ELR (cell line): ENCODE results near the gene CIBAR2.

Experiments used
- DNase-seq: peaks from one replicate; pipeline ENCODE4 v3.0.0-alpha.2; 2015; ENCODE audit warnings: low read depth

Gene CIBAR2

GRCh38 chr16:85103114-85104079 lies 8.9 kb downstream of the CIBAR2 start:
- DNase-seq: no peak

GRCh38 chr16:85101956-85102630 lies 10.2 kb downstream of the CIBAR2 start:
- no peak for DNase-seq

GRCh38 chr16:85100265-85100664 lies 12.0 kb downstream of the CIBAR2 start:
- no peak for DNase-seq

DNA sequence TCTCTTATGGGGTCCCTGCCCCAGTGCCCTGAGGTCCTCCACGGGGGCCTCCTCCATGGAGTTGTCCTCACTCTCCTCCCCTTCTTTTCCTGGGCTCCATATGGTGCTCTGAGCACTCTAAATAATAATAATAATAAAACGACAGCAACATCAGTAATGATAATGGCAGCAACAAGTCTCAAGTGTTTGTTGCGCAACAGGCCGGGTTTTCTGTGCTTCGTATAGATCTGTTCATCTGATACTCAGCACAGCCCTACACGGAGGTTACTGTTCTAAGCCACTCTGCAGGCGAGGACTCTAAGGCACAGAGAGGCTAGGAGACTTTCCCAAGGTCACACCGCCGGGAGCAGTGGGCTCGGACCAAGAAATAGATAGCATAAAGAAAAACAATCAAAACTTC lies 13.7 kb downstream of the CIBAR2 start:
- DNase-seq: no peak

GRCh38 chr16:85096921-85097320 lies 15.4 kb downstream of the CIBAR2 start:
- DNase-seq: no peak

DNA sequence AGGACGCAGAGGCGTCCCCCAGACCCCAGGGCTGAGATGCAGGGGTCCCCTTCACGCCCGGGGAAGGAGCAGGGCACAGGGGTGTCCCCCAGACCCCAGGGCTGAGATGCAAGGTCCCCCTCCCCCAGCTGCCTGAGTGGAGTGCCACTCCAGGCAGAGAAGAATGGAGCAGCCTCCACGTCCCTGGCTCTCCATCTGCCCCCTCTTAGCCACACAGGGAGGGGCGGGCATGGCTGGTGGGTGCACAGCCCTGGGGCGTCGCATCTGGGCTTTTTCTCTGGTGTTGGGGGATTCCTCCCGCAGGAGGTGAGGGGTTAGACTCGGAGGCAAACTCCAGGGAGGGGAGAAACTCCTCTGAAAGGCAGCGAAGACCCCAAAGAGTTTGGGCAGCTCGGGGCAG lies 17.5 kb downstream of the CIBAR2 start:
- DNase-seq: no peak

GRCh38 chr16:85094176-85094805 lies 18.0 kb downstream of the CIBAR2 start:
- DNase-seq: no peak

GRCh38 chr16:85093705-85094104 lies 18.6 kb downstream of the CIBAR2 start:
- DNase-seq: no peak

DNA sequence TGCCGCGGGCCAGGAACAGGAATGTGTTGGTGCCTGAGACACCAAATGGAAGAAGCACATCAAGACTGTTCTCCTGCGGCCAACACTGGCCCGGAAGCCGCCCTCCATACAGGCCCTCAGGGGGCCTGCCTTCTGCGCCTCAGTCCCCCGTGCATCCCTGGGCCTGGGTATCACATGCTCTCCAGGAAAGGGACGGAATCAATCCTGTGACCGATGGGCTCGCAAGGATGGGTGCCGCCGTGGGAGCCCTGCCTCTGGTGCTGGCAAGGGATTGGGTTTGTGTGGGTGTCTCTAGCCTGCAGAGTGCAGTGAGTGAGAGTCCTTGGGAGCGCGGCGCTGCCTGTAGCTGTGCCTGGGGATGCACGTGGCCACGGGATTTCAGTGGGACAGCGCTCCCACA lies 19.4 kb downstream of the CIBAR2 start:
- no peak for DNase-seq

DNA sequence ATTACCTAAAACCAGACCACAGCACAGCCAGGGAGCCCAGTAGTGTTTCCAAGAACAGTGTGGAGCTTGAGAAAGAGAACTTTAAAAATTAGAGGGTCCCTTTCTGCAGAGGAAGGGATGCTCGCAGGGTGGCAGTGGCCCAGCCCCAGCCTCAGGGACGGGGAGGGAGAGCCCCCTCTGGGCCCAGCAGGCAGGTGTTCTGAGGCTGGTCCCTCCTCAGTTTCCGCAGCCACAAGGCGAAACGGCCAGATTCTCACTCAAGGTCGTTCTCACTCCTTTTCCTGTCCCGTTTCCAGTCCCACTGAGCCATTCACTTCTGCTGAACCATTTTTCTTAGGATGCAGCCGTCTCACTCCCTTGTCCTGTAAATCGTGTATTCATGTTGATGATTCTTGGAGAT lies 20.0 kb downstream of the CIBAR2 start:
- DNase-seq: no peak

GRCh38 chr16:85091522-85091910 lies 20.8 kb downstream of the CIBAR2 start:
- no peak for DNase-seq

GRCh38 chr16:85090873-85091521 lies 21.3 kb downstream of the CIBAR2 start:
- DNase-seq: no peak

GRCh38 chr16:85090181-85090580 lies 22.1 kb downstream of the CIBAR2 start:
- DNase-seq: peak; percentile 54

DNA sequence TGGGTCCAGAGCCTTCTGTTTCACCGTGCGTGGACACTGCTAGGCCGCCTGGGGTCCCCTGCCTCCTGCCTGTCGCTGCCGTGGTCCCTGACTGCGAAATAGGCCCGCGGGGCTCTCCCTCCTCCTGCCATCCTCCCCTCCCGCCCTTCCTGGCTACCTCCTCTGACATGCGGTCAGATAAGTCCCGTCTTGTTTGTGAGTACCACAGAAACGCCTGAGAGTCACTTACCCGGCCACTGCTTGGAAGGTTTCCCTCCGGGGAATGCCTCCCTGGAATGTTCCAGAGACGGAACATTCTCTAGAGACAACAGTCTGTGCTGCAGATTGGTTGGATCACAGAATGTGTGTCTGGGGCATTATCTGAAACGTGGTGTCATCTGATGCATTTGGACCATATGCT lies 22.7 kb downstream of the CIBAR2 start:
- DNase-seq: no peak

DNA sequence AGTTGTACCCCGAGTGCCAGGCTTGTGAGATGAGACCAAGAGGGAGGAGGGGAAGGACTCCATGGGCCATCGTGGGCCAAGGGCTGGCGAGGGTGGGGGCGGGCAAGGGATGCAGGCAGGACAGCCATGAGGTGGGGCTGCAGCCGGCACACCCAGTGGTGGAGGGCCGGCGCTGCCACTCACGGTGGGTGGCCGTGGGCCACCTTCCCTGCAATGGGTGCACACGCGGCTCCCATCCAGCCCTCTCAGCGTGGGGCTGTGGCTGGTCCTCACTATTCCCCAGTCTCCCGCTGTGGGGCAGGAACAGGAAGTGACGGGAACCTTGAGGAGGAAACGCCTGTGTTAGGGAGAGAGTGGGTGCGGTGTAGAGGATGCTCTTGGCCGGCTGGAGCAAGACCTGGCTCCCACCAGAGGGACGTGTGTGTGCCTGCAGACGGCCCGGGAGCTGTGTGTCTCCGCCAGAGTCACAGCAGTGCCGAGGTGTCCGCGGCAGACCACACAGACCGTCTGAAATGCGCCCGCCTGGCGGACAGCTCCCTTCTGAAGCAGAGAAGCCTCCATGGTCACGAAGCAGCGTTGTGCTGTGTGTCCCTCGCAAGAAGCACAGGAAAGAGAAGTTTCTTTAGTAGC lies 23.6 kb downstream of the CIBAR2 start:
- DNase-seq: no peak

GRCh38 chr16:85087899-85088569 lies 24.2 kb downstream of the CIBAR2 start:
- no peak for DNase-seq

GRCh38 chr16:85086347-85087291 lies 25.7 kb downstream of the CIBAR2 start:
- DNase-seq: peak; percentile 74

DNA sequence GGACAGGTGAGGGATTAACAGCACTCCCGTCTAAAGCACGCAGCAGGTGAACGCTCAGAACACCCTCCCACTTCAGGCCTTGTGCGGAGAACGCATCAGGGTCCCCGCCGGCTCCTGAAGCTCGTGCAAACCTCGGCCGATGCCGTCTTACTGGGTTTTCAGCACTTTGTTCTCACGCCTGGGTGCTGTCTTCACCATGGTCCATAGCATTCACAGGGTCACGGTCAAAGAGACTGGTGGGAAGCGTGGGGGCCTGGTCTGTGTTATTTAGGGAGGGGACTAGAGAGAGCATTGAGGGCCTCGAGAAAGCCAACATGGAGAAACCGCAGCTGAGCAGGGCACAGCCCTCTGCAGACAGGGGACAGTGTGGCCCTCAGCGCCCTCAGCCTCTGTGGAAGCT lies 26.6 kb downstream of the CIBAR2 start:
- no peak for DNase-seq

DNA sequence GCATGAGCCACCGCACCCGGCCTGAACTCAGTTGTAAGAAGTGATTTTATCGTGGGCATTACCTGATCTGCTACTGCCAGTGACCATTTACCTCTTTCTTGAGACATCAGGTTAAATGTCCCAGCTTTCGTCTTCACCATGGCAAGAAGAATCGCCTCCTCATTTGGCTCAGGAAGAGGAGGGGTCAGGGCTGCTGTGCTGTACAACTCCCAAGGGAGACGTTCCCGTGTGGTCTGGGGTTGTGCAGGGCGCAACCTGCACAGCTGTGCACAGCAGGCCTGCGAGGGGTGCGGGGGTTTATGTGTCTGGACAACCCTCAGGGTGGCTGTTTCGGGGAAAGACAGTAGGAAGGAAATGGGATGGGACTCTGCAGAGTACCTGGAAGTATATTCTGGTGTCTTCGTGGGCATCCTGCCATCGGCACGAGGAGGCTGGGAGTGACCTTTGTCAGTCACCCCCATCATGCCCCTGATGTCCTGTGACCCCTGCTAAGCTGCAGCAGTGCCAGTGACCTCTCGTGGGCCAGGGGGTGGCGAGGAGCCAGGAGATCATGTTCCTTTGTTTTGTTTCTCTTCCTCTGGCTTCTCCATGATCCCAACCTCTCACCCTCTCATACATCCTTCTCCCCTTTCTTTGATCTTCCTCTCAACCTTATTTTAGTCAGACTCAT lies 27.3 kb downstream of the CIBAR2 start:
- no peak for DNase-seq
